Dermis blood vessel endothelial cell (primary cell): Measurements from ENCODE around the gene FZD7. TPM values are rescaled to one million over a fixed set of nuclear protein-coding genes. Genes with fewer than 3 reads are reported as not detected.

Experiments used
- DNase-seq: peaks from one replicate; pipeline ENCODE4 v3.0.0; 2010
- total RNA-seq: library from RNA; depleted of rRNA; stranded (reverse); fragments of >200 nt; gene quantifications from 2 replicates; pipeline ENCODE4 v1.2.3, GENCODE V29; 2014

Gene FZD7
- total RNA-seq, 1 donor from 2014 or later = 0.68 TPM

GRCh38 chr2:202014759-202015211, 18.9 kb upstream of the FZD7 start:
- DNase-seq = no peak

- no peak for DNase-seq
These were observed 18.2 kb upstream of the FZD7 start for GRCh38 chr2:202015471-202015870.

GRCh38 chr2:202016579-202017227, 17.0 kb upstream of the FZD7 start:
- DNase-seq = no peak

- DNase-seq = no peak
These were observed 15.7 kb upstream of the FZD7 start for GRCh38 chr2:202017940-202018339.

GRCh38 chr2:202018950-202019349, 14.7 kb upstream of the FZD7 start:
- no peak for DNase-seq

- DNase-seq = no peak
These were observed 13.8 kb upstream of the FZD7 start for GRCh38 chr2:202019689-202020450.

GRCh38 chr2:202022755-202023154, 10.9 kb upstream of the FZD7 start:
- DNase-seq = no peak

- DNase-seq = no peak
These were observed 10.3 kb upstream of the FZD7 start for GRCh38 chr2:202023198-202023903.

GRCh38 chr2:202023904-202024266, 9.8 kb upstream of the FZD7 start:
- DNase-seq = no peak

GRCh38 chr2:202024871-202025270, 8.8 kb upstream of the FZD7 start:
- no peak for DNase-seq

- DNase-seq = no peak
These were observed 7.8 kb upstream of the FZD7 start for GRCh38 chr2:202025816-202026215.

- no peak for DNase-seq
These were observed 7.1 kb upstream of the FZD7 start for GRCh38 chr2:202026507-202026906.

GRCh38 chr2:202030691-202031090, 3.0 kb upstream of the FZD7 start:
- no peak for DNase-seq

GRCh38 chr2:202031246-202031951, 2.3 kb upstream of the FZD7 start:
- no peak for DNase-seq

- peak; percentile 15 for DNase-seq
These were observed 774 bp upstream of the FZD7 start for GRCh38 chr2:202032846-202033316.

GRCh38 chr2:202034249-202035088, 814 bp downstream of the FZD7 start:
- peak; percentile 24 for DNase-seq

- DNase-seq = peak; percentile 43
These were observed 1.7 kb downstream of the FZD7 start for GRCh38 chr2:202035089-202035940.

- no peak for DNase-seq
These were observed 2.3 kb downstream of the FZD7 start for GRCh38 chr2:202035941-202036372.

GRCh38 chr2:202036601-202037037, 3.0 kb downstream of the FZD7 start:
- DNase-seq = no peak

GRCh38 chr2:202037086-202037485, 3.4 kb downstream of the FZD7 start:
- no peak for DNase-seq
